HG03521 (cell line): ENCODE results near the gene BLVRA.
A peak's percentile ranks its signal among the peaks of the same experiment; 100 is the strongest.

ENCODE experiments used
- ATAC-seq: cut with Tn5 transposase; IDR thresholded peaks from one replicate; pipeline ENCODE4 v1.9.1; 2021; ENCODE audit warnings: mild to moderate bottlenecking, moderate library complexity; ENCODE audit not compliant: unreplicated experiment

BLVRA gene

DNA sequence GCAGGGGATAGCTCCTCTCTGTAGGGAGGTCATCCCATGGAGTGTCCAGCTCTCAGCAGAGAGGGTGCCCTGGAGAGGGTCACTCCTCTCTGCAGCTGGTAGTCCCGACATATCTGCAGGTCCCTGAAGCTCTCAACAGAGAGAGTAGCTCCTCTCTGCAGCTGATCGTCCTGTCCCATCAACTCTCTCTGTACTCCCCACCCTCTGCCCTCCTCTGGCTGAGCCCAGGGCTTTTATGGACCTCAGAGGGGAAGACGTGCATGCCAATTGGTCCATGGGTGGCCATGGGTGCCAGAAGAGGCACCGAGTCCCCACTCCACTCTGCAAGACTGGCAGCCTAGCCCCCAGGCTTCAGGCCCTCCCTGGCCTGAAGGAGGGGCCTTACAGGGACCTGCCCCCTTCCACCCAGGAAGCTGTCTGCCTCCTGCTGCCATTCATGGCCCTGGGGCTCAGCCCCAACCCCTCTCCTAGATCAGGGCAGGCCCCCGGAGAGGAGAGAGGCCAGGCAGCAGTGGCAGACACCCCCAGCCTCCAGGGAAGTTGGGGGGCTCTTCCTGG lies 9.0 kb upstream of the BLVRA start:
- ATAC-seq: no peak

DNA sequence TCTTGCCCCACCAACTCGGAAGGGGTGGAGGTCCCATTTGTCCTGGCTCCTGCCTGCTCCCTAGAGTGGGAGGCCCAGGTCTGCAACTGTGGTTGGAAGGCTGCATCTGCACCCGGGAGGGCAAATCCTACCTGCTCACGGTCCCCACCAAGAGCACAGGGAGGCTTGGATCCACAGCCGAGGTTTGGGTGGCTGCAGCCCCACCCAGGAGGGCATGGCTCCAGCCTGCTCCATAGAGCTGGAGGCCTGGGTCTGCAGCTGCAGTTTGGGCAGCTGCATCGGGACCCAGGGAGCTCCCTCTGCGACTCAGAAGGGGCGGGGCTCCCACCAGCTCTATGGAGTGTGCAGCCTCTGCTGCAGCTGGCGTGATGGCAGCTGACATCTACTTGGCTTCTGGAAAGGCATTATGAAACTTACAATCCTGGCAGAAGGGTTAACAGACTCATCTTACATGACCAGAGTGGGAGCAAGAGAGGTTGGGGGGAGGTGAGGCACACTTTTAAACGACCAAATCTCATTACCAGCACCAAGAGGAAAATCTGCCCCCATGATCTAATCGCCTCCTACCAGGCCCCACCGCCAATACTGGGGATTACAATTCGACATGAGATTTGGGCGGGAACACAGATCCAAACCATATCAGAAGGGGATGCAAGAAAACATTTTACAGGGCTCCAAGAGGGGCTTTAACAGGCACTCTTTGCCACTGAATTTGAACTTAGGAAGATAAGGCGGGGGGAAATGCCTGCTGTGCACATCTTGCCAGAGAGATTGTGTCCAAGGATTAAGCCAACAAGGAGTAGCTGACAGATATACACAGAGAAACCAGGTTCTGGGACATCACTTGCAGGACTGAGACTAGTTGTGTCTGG lies 8.2 kb upstream of the BLVRA start:
- no peak for ATAC-seq

DNA sequence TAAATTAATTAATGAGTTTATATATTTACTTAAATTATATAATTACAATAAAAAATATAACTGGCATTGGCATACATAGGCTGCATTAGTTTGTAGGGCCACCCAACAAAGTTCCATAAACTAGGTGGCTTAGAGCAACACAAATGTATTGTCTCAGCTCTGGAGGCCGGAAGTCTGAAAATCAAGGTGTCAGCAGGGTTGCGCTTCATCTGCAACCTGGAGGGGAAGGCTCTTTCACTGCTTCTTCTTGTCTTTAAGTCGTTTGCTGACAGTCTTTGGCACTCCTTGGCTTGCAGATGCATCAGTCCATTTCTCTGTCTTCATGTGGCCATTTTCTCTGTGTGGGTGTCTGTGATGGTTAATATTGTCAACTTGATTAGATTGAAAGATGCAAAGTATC lies 6.1 kb upstream of the BLVRA start:
- no peak for ATAC-seq

DNA sequence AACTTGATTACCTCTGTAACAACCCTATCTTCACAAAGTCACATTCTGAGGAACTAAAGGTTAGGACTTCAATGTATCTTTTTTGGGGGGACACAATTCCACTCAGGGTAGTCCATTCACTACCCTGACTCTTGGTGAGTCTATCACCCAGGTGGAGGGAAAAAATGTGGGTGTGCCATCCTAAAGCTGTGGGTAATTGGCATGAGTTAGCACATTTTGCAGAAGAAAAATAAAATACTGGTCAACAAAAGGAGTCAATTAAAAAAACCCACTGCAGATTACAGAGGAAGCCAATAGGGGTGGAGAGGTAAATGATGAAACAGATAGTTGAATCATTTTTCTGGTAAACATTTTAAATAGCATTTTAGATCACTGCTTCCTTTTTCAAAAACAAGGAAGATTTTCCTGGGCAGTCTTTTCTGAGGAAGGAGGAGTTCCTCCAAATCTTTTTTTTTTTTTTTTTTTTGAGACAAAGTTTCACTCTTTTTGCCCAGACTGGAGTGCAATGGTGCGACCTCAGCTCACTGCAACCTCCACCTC lies 5.1 kb upstream of the BLVRA start:
- ATAC-seq: no peak

DNA sequence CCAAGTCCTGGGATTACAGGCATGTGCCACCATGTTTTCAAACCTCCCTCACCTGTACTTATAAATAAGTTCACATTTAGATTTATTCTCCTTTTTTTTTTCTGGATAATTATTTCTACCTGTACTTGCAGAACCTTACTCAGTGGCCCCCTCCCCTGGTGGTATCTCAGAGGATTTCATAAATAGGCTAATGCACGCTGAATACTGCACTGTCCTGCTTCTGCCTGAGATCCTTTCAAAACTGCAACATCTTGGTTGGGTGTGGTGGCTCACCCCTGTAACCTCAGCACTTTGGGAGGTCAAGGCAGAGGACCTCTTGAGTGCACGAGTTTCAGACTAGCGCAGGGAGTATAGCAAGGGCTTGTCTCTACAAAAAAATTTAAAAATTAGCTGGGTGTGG lies 4.6 kb upstream of the BLVRA start:
- peak; percentile 42 for ATAC-seq

DNA sequence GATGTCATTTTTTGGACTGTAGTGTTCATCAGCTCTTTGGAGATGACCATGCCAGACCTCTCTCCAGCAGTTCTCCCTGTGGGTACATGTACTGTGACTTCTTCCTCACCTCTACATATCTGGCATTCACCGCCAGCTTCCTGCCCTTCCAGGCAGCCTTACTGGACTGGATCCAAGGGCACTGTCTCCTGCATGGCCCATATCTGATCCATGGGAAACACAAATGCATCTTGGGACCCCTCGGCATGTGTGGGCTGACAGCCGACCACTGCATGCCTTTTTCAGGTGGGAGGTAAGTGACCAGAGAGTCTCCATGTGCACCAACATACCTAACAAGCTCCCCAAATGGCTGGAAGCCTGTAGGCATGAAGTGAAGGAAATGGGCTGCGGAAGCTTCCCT lies 3.9 kb upstream of the BLVRA start:
- no peak for ATAC-seq

DNA sequence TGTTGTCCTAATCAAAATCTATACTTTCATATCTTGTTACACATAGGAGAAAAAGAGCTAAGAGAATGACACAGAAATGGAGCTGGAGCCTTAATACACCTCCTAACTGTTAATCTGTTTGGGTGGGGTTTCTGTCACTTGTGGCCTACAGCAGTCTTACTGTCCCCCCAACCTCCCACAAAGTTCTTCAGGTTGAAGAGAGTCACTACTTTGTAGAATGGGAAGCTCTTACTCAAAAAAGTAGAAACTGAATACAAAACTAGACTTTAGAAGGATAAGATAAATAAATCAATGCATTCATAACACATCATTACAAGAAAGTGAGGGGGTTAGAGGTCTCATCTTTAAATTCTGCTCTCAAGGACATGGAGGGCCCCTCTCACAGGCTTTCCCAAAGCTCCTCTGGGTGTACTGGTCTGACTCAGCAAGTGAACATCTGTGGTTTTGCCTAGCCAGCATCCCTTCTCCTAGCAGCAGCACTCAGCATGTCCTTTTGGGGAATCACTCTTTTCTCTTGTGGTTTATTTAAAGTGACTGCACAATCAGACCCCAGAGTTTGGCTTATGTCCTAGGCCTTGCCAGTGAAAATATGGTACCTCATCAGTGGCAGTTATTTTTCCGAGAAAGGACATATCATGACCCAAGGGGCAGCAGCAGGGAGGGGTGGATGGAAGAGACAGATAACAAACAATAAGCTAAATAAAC lies 2.0 kb upstream of the BLVRA start:
- no peak for ATAC-seq

DNA sequence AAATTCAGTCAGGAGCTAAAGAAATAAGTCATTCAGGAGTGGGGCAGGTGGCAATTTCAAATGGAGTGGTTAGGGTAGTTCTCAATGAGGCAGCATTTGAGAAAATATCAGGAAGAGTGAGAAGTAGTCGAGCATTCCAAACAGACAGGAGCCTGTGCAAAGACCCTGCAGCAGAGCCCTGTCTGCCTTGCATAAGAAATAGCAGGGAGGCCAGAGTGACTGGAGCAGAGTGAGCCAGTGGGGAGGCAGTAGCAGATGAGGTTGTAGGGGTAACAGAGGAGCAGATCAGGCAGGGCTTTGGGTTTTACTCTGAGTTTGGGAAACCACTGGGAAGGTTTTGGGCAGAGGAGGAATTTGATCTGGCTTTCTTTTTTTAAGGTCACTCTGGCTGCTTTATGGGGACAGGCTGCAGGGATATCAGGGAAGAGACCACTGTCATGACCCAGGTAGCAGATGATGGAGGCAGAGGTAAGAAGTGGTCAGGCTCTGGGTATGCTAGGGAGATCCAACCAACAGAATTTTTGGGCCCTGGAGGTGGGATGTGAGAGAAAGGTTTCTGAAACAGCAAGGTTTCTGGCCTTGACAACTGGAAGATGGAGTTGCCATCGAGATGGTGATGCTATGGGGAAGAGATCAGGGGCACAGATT lies 1.3 kb upstream of the BLVRA start:
- ATAC-seq: no peak

DNA sequence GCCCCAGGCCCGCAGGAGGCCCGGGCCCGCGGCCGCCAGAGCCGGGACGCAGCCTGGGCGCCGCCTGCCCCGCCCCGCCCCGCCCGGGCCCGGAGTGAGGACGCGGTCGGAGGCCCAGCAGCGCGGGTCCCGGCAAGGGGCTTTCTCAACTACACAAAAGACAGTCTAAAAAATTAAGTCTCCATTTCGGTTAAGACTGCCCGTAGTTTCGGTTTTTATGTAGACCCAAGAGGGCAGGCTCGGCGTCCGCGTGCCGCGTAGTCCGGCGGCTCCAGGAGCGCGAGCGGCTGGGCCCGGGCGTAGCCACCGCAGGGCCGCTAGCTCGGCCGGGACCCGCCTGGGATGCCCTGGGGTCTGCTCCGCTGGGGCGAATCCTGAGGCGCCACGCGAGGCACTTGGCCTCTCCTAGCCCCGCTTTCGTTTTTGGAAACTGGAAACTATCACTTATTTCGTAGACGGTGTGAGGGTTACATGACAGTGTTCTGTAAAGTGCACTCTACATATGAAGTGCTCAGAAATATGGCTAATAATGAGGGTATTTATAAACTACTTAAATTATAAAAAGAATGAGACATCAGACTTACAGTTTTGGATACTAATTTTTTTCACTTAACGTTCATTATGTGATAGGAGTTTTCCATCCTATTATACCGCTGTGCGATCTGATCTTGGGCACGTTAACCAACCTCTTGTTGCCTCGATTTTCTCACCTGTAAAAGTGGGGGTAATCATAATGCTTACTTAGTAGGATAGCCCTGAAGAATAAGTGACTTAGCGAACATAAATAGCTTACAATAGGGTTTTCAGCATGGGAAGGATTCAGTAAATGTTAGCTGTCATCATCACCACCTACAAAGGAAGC lies 573 bp downstream of the BLVRA start:
- ATAC-seq: peak; percentile 47

DNA sequence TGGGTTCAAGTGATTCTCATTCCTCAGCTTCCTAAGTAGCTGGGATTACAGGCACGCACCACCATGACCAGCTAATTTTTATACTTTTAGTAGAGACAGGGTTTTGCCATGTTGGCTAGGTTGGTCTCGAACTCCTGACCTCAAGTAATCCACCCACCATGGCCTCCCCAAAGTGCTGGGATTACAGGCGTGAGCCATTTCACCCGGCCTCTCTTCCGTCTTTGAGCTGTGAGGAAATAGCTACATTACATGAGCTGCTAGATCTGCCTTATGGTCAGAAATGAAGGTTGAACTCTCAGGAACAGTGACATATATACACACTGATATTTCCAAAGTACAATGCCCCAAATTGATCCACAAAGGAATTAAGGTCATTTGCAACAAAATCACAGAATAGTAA lies 2.4 kb downstream of the BLVRA start:
- ATAC-seq: no peak

DNA sequence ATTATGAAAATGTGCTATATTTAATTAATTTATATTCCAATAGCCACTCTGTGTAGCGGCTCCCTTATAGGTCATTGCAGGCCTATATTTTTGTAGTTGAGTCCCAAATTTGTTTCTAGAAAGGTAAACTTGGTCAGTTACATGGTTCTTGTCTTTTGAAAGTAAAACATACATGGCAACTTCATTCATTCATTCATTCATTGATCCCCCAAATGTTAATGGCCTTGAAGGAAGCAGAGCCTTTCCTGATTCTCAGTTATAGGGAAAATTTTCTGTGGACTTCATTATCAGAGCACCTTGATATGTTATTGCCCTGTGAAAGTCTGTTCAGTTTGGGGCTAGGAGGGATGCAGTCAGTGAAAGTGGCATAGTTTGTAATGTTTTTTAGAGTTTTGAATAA lies 2.9 kb downstream of the BLVRA start:
- no peak for ATAC-seq

DNA sequence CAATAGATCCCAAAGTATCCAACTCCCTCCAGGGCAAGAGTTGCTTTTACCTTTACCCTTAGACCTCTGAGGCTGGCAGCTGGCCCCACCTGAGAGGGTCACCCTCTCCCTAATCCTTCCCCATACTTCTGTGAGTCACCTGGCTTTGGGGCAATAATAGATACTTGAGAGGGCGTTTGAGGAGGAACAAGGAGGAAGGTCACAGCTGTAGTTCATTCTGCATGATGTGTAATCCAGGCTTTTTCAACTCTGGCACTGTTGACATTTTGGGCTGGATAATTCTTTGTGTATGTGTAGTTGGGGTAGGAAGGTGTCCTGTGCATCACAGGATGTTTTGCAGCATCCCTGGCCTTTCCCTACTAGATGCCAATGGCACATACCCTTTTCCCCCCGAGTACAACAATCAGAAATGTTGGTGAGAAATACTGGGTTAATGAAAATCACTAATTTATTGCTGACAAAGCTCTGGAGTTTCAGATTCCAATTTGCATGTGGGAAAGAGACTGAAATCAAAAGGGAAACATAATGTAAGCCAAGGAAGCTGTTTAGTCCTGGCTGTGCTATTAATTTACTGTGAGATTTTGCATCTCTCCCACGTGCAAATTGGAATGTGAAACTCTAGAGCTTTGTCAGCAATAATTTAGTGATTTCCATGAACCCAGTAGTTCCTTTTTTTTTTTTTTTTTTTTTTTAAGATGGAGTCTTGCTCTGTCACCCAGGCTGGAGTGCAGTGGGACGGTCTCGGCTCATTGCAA lies 3.6 kb downstream of the BLVRA start:
- no peak for ATAC-seq

DNA sequence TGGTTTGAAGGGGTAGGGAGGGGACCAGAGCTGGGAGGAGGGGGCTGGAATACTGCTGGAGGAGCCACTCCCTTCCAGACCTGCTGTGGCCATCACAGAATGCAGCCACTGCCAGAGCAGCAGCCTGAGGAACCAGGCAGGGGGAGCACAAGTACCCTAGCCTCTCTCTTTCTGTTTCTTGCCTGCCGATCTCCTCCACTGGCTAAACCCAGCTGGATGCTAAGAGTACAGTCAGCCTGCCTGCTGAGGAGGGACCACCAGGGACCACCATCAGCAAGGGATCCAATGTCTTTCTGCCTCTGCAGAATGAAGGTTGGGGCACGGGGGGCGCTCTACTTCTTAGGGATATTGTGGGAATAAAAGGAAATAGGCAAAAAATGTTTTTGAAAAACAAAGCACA lies 4.7 kb downstream of the BLVRA start:
- no peak for ATAC-seq

DNA sequence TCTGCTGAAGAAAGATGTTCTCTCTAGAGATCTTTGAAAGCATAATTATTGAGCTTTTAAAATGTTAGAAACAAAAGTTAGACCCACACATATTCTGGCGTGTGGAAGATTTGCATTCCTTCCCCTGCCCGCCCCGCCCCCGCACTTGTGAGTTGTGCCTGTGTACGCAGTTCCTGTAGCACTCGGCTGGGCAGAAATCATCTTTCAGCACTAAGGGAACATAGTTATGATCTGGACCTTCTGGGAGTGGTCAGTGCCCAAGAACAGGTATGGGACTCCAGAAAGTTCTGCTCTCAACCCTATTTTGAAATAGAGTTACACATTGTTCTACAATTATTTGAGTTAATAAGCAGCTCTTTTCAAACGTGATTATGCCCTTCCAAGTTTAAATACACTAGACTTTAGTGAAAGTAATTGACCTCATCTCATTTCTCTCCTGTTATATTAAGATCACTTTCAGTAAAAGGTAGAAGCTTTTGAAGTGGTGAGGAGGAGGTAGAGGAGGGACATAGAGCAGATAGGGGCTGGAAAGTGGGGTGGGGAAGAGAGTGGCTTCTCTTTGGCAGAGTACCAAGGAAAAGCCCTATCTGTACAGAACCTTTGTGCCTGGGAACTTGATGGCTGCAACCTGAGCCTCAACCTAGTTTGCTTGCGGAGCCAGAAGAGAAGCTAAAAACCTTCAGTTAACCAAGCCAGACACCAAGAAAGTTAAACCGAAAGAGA lies 5.7 kb downstream of the BLVRA start:
- ATAC-seq: no peak

DNA sequence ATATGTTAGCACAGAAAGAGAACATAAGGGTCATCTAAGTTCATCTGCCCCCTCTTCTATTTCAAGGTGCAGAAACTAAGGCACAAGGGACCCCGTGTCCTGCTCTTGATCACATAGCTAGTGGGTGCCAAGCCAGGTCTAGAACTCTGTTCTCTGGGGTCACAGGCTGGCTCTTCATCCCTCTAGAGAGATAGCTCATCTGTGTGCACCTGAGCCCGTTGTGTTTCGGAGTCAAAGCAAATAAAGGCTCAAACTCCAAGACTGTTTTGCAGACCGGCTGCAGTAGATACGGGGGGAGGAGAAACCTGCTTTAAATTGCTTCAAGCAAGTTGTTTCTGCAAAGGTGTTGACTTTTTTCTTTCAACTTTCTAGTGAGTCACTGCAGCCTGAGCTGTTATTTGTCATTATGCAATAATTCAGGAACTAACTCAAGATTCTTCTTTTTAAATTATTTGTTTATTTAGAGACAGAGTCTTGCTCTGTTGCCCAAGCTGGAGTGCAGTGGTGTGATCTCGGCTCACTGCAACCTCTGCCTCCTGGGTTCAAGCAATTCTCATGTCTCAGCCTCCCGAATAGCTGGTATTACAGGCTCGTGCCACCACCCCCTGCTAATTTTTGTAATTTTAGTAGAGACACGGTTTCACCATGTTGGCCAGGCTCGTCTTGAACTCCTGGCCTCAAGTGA lies 6.5 kb downstream of the BLVRA start:
- no peak for ATAC-seq

DNA sequence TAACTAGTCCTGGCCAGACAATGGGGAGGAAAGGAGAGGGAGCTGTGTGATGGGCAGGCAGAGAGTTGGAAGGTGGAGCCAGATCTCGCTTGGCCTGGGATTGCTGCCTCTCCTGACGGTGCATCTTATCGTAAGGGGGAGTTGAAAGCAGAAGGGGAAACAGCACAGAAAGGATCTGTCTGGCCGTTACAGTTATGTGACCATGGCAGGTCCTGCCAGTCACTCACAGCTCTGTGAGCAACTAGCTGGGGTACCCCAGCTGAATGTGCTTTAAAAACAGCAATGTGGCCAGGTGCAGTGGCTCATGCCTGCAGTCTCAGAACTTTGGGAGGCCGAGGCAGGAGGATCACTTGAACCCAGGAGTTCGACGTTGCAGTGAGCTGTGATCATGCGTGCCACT lies 8.1 kb downstream of the BLVRA start:
- no peak for ATAC-seq

DNA sequence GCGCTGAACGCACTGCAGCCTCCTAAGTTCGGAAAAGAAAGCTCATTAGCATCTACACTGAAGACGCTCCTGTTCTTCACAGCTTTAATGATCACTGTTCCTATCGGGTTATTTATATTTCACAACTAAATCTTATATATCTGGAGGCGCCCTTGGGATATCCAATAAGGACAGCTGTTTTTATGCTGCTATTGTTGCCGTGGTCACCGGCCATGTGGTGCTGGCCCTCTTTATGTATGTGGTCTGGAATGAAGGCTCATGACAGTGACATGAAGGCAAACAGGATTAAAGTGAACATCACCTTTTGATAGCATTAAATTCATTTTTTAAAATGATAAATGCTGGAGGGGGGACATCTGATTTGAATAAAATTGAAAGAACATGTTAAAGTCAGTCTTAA lies 8.8 kb downstream of the BLVRA start:
- no peak for ATAC-seq

DNA sequence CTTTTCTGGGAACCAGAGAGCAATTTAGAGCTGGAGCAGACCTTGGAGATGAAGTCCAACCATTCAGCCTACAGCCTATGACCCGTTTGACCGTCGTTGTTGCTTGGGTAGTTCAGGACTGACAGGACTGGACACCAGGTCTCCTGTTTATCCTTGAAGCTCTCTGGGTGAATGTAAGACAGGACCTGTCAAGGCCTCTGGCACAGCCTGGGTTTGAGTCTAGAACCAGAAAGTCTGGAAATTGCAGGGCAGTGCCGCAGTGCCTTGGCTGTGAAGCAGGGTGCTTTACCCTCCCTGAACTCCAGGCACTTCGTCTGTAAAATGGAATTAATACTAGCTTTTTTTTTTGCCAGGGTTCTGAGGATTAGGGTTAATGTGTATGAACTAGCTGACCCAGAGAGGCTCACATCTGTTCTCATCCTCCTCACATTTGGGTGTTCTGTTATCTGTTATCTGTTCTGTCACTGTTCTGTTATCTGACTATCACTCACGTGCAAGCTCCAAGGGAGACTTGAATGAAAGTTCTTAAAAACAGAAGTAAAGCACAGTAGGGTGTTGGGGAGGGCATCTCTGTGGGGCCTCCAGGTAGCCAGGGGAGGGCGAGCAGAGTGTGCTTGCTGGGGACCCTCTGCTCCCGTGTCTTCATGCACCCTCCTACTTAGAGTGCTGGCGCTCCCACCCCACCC lies 9.9 kb downstream of the BLVRA start:
- ATAC-seq: no peak
